GM12801 (cell line): ENCODE data around the gene PPP1R14B.

Experiments
- TF ChIP-seq, protein P1 (sequence below): IDR thresholded peaks from one replicate; pipeline ENCODE4 v1.5.1; 2011; ENCODE audit warnings: control low read depth; ENCODE audit not compliant: insufficient read length; ENCODE audit errors: extremely low read depth

Gene PPP1R14B

GRCh38 chr11:64239662-64240434 lies 6.9 kb downstream of the PPP1R14B start:
- TF ChIP-seq, protein P1, sequence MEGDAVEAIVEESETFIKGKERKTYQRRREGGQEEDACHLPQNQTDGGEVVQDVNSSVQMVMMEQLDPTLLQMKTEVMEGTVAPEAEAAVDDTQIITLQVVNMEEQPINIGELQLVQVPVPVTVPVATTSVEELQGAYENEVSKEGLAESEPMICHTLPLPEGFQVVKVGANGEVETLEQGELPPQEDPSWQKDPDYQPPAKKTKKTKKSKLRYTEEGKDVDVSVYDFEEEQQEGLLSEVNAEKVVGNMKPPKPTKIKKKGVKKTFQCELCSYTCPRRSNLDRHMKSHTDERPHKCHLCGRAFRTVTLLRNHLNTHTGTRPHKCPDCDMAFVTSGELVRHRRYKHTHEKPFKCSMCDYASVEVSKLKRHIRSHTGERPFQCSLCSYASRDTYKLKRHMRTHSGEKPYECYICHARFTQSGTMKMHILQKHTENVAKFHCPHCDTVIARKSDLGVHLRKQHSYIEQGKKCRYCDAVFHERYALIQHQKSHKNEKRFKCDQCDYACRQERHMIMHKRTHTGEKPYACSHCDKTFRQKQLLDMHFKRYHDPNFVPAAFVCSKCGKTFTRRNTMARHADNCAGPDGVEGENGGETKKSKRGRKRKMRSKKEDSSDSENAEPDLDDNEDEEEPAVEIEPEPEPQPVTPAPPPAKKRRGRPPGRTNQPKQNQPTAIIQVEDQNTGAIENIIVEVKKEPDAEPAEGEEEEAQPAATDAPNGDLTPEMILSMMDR, result no peak

DNA sequence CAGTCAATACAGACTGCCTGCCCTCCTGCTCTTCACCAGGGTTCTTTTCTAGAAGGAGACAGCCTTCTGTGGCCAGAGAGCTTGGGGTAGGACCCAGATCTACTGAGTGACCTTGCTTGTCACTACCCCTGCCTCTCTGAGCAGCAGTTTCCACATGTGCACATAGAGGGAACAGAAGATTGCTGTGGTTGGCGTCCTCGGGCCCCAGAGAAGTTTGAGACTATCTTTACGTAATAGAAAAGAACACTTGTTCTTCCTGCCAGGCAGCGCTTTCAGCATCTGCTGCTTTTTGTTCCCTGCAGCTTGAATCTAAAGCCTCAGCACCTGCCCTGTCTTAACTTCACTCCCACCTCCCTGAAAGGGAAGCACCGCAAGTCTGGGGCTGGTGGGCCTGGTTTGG lies 7.7 kb downstream of the PPP1R14B start:
- TF ChIP-seq, protein P1, result no peak

DNA sequence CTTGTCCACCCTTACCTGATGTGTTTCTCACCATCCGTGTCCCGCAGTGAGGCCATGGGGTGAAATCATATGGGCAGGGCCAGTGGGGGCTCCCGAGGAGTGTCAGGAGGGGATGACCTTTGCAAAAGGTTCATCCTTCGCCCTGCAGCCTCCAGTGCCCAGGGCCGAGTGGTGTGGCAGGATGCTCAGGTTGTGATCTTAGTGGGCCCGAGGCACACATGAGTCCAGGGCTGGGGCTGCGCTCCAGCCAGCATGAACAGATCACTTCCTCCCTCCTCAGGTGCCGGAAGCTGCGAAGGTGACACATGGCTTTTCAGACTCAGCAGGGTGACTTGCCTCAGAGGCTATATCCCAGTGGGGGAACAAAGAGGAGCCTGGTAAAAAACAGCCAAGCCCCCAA lies 8.7 kb downstream of the PPP1R14B start:
- TF ChIP-seq, protein P1, result no peak

- TF ChIP-seq, protein P1, result no peak
Observed at GRCh38 chr11:64237484-64237951, 9.2 kb downstream of the PPP1R14B start.

DNA sequence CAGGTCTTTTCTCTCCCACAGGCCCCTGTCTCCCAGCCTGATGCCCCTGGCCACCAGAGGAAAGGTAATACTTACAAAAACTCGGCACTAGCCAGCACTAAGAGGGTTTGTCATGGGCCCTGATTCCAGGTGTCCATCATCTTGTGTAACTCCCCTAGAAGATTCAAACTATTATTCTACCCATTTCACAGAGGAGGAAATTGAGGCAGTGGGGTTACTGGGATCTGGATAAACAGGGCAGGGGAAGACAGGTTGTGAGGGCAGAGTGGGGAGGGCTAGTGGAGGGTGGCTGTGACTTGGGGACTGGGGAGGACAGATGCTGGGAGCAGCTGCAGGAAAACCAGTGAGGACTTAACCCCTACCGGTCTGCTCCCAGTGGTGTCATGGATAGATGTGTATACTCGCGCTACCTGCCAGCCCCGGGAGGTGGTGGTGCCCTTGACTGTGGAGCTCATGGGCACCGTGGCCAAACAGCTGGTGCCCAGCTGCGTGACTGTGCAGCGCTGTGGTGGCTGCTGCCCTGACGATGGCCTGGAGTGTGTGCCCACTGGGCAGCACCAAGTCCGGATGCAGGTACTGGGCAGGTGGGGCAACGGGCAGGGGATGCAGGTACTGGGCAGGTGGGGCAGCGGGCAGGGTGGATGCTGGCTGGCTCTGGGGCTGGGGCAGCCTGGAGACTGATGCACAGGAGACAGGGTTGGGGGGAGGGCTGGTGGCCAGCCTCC lies 11.1 kb downstream of the PPP1R14B start:
- TF ChIP-seq, protein P1, result no peak

GRCh38 chr11:64234647-64235379 lies 11.9 kb downstream of the PPP1R14B start:
- TF ChIP-seq, protein P1, result no peak
